NCI-H1417 (cell line): ENCODE data around the gene ADAM30.

Experiments used
- DNase-seq, 3 experiments: peaks; one replicate each; lab custom pipeline; 2025; lab: John Stamatoyannopoulos, UW

The ADAM30 gene

GRCh38 chr1:119896303-119896702, at the start of gene ADAM30:
ADAM30 (minus strand) TSS chr1:119896515; CDS start chr1:119896336, 179 bp downstream.
- DNase-seq = no peak

GRCh38 chr1:119943216-119943615, 46.9 kb upstream of the ADAM30 start:
- no peak for DNase-seq

DNA sequence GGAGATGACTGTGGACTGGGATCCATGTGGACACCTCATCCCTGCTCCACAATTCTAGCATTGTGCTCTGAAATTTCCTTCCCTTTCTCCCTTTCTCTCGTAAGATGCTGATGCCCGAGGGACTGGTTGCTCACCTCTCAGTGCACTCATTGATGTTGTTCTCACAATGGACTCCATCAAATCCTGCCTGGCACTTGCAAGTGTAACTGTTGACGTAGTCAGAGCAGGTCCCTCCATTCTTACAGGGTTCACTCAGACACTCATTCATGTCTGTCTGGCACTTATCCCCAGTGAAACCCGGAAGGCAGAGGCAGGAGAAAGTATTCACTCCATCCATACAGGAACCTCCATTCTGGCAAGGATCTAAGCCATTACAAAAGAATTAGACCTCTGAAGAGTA, 45.1 kb upstream of the ADAM30 start:
- DNase-seq = no peak

GRCh38 chr1:119940697-119941096, 44.4 kb upstream of the ADAM30 start:
- no peak for DNase-seq

DNA sequence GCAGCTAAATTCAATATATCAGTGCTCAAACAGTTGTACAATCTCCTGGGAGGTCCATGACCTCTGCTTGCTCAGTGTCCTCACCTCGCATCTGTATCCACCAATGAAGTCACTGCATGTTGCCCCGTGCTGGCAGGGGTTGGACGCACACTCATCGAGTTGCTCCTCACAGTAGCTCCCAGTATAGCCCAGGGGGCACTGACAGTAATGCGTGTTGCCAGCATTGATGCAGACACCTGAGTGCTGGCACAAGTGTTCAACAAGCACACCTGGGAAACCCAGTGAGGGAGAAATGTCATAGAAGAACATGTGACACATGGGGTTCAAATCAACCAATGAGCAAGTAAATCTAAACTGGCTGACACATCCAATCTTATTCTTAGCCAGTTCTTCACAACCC, 40.9 kb upstream of the ADAM30 start:
- no peak for DNase-seq

DNA sequence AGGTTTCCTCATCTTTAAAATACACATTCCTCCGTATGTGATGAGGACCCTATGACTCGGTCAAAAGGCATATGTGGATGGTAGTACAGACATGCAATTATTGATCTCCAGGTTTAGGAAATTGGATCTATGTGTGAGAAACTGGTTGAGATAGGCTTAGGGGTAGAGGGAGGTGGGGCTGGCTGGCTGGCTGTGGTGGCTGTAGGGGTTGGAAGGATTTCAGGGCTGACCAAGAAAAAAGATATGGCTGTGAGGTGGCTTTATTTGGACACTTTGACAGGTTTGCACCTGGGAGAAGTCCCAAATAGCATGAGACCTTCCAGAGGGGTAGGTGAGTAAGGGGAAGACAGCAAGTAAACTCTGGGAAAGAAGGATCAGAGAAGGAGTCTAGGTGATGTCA, 39.6 kb upstream of the ADAM30 start:
- no peak for DNase-seq

DNA sequence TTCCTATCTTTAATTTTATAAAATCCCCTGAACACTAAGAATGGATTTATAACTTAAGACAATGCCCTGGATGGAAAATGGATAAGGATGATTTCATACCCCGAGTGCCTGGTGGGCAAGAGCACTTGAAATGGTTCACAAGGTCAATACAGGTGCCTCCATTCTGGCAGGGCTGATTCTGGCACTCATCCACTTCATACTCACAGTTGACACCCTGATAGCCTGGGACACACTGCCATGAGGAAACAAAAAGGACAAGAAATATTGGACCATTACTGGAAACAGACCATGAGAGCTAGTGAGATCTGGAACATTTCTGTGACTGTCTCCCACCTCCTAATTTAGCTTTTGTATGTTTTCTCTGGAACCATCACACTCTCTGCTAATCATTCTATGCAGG, 39.1 kb upstream of the ADAM30 start:
- peak in 1 of 3 experiments; percentile 16 for DNase-seq

DNA sequence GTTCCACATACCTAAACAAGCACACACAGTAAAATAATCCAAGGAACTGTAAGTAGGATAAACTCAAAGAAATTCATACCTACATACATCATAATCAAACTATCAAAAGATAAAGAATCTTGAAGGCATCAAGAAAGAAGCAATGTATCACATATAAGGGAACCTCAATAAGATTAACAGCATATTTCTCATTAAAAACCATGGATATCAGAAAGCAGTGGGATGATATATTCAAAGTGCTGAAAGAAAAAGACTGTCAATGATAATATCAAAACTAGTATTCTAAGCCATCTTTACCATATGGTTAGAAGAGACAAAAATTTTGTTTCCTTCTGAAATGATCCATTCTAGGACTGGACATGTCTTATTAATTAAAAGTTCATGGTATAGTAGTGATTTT, 37.1 kb upstream of the ADAM30 start:
- DNase-seq = no peak

GRCh38 chr1:119929643-119930315, 33.5 kb upstream of the ADAM30 start:
- peak in 2 of 3 experiments; percentile 1 to 74 for DNase-seq

- DNase-seq = no peak
Measured at GRCh38 chr1:119926553-119926952, 30.2 kb upstream of the ADAM30 start.

- DNase-seq = no peak
Measured at GRCh38 chr1:119924948-119925898, 28.9 kb upstream of the ADAM30 start.

DNA sequence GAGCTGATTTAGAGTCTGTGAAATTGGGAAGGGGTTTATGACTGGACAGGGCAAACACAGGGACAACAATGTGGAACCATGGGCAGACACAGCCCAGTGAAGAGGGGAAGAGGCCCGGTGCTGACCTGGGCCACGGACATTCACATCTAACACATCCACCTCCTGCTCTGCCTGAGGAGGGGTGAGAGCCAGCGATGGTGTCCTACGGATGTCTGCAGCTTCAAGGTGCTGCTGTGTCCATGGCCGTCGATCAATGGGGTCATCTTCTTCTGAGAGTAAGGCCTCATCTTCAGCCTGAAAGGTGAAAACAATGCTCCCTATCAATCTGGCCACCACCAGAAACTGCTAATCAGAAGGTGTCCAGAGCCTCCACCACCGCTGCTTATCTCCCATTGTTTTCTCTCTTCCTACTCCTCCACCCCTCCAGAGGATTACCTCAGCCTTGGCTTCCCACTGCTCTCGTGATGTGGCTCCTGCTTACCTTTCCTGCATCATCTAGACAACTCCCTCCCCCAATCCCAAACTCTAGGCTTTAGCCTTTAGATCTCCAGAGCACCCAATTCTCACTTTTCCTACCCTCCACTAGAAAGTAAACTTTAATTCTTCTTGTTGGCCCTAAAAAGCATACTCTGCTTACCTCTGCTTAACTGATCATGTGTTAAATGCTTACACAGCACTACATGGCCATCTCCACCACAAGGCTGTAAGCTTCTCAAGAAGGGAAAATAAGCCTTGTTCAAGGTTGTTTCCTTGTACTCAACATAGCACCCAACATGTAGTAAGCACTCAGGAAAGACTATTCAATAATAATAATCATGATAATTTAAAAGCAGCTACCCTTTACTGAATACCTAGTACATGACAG, 24.0 kb upstream of the ADAM30 start:
- no peak for DNase-seq

- no peak for DNase-seq
Measured at GRCh38 chr1:119919241-119919640, 22.9 kb upstream of the ADAM30 start.

GRCh38 chr1:119918301-119918700, 22.0 kb upstream of the ADAM30 start:
- DNase-seq = no peak

GRCh38 chr1:119917304-119918055, 21.2 kb upstream of the ADAM30 start:
- peak in 1 of 3 experiments; percentile 30 for DNase-seq

GRCh38 chr1:119915517-119915916, 19.2 kb upstream of the ADAM30 start:
- no peak for DNase-seq

DNA sequence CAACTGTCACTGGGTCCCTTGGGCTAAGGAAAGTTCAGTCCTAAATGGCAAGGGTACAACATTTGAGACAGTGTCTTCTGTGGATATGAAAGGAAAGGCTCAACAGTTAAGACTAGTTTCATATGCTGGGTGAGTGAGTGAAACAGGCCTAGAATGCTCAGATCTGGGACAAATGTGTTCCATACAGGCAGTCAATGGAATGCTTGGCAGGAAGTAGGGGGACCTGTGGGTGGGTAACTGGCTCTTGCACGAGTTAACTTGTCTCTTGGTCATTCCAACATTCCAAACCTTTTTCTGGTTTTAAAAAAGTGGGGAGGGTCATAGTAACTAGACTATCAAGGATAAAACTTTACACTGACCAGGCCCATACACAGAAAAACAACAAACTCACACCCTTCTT, 17.8 kb upstream of the ADAM30 start:
- DNase-seq = no peak

DNA sequence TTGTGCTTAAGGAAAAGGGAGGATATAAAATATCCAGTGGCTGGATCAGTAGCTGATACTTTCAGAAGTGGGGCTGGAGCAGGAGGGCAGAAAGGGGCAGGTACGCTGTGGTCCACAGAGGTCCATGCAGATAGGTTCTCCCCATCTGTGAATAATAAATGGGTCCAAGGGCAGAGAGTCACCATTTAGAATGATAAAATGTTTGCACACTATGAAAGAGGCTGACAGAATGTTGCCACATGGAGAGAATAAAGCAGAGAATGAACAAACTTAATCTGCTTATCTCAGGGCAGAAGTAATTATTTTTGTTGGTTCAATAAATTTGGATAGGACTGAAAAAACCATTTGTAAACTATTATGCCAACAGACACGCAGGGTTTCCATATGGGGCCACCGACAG, 16.6 kb upstream of the ADAM30 start:
- DNase-seq = no peak

DNA sequence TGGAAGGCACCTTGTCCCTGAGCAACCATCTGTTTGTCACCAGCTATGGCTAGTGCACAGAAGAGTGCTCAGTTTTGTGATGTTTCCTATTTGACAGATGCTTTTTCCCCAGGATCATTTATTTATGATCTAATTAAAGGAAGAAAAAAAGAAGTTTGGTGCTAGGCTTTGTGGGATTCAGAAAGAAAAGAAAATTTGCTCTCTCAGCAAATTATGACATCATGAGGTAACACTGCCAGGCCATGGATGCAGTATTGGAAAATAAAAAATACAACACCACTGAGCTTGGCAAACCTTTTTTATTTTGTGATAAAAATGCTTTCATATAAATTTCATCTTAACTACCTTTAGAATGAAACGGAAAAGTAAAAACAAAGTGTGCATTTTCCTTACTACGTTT, 15.5 kb upstream of the ADAM30 start:
- no peak for DNase-seq

- no peak for DNase-seq
Measured at GRCh38 chr1:119910618-119911017, 14.3 kb upstream of the ADAM30 start.

DNA sequence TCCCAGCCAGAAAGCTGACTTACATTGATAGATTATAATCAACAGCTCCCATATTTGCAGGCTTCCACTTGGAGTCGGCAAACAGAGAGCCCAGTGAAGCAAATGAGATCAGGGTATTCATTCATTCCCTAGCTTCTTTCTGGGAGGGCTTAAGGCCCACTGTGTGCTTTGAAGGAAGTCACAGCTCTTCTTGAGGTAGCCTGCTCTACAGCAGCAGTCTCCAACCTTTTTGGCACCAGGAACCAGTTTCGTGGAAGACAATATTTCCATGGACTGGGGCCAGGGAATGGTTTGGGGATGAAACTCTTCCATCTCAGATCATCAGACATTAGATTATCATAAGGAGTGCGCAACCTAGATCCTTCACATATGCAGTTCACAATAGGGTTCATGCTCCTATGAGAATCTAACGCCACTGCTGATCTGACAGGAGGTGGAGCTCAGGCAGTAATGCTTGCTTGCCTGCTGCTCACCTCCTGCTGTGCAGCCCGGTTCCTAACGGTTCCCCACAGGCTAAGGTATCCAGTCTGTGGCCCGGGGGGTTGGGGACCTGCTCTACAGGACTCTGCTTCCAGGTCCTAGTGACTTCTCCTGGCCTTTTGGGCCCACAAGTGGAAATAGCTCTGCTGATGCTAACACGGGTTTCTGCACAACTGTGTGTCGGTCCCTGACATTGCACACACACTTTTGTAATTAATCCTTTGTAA, 13.7 kb upstream of the ADAM30 start:
- no peak for DNase-seq
